RWPE1 (cell line): ENCODE results near the gene CLK4.
A peak's percentile ranks its signal among the peaks of the same experiment; 100 is the strongest.

Source experiments
- CTCF ChIA-PET: fragments of 350-600 bp; sonication (Branson Sonifier 250); formaldehyde crosslinking; extraction: SDS; loops from one replicate; lab custom pipeline; 2021; lab: Yijun Ruan, JAX
- POLR2A ChIA-PET: fragments of 400-600 bp; formaldehyde crosslinking; extraction: SDS; loops from one replicate; lab custom pipeline; 2020; ENCODE audit warnings: antibody characterized with exemption; ENCODE audit not compliant: low non-redundant PET; lab: Yijun Ruan, JAX
- DNase-seq: peaks from one replicate; pipeline ENCODE4 v3.0.0; 2012; ENCODE audit warnings: low spot score
- H3K27ac ChIP-seq: fragments of 450-650 bp; 2 replicates; pipeline ENCODE4 v1.5.1; 2017
- CTCF ChIP-seq: fragments of 450-650 bp; conservative IDR thresholded peaks from 2 replicates; pipeline ENCODE4 v1.5.1; 2017; ENCODE audit warnings: low read depth, mild to moderate bottlenecking

The CLK4 gene

GRCh38 chr5:178661836-178662540 lies 35.1 kb upstream of the CLK4 start:
- POLR2A ChIA-PET, result no interaction called here
- DNase-seq, result no peak
- H3K27ac ChIP-seq, result no peak overlapping the region
- TF ChIP-seq CTCF, result no peak
- CTCF ChIA-PET, result no interaction called here

- ChIA-PET POLR2A (no interaction called here), CTCF (no interaction called here)
- no peak for TF ChIP-seq CTCF
- no peak overlapping the region for H3K27ac ChIP-seq
- DNase-seq, result peak; percentile 92
These were observed 24.4 kb upstream of the CLK4 start for GRCh38 chr5:178651046-178651810.

DNA sequence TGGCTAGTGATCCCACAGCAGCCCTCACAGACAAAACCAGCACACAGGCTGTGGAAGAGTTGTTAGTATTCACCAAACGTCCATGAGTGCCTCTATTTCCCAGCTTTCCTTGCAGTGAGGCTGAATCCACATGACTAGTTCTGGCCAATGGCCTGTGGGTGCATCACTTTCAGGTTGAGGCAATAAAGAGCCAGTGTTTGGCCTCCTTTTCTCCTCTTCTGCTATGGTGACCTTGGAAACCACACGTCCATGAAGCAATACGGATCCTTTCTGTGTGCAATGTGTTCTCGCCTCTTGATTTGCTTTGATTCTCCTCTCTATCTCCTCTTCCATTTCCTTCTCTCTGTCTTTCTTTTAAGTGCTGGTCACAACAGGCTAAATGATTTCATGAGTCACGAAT lies 23.4 kb upstream of the CLK4 start:
- no peak overlapping the region for H3K27ac ChIP-seq
- POLR2A ChIA-PET, result no interaction called here
- no peak for DNase-seq
- CTCF ChIA-PET, result interaction anchor here (0.5 kb wide), 1 partner anchor 49 kb away, joined by 3 read pairs; no protein-coding TSS in a partner anchor
- no peak for TF ChIP-seq CTCF

DNA sequence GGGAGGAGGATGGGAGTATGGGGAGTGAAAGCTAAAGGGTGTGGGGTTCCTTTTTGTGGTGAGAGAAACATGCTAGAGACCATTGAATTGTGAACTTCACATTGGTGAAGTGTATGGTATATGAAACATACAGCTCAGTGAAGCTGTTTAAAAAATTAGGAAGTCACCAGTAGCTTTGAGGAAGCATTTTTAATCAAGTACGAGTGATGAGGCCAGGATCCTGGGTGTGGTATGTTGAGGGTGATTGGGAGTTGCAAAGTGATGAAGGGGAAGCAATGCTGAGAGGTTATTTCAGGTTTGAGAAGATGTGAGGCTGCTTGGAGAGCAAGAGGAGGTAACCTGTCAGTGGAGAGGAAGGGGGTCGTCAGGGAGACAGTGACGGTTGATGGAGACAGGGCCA lies 22.7 kb upstream of the CLK4 start:
- H3K27ac ChIP-seq, result no peak overlapping the region
- DNase-seq, result no peak
- no peak for TF ChIP-seq CTCF
- ChIA-PET CTCF (interaction anchor here (0.5 to 0.6 kb wide), 2 partner anchors 49 to 361 kb away, joined by 3 read pairs; no protein-coding TSS in a partner anchor), POLR2A (no interaction called here)

DNA sequence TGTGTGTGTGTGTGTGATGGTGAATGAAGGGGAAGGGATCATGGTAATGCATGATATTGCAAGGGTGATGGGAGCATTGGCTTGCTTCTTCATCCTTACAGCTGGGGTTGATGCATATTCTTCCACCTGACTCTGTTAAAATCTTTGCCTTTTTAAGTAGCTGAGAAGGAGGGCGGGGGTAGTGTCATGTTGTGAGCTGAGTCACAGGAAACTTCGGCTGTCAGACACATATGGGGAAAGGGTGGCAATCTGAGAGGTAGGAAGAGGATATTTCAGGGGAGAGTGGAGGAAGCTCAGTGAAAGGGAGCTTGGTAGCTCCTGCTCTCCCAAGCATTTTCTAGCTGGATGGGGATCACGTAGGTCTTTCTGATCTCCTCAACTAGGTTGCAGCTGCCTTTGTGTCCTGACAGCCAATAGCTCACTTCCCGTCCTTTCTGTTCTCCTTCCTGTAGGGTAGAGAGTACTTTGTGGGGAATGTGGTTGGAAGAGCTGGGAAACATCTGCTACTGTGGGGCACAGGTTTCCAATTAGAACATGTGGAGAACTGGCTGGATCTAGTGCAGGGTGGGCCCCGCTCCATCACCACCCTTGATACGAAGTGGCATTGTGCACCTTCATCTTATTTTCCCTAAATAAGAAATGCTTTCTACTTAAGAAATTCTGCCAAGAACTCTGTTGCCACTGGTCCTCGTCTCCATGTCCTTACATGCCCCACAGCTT lies 18.1 kb upstream of the CLK4 start:
- DNase-seq, result peak; percentile 76
- CTCF ChIA-PET, result interaction anchor here (0.6 kb wide), 1 partner anchor 413 kb away, joined by 4 read pairs; the partner anchor contains the start of gene PHYKPL
- H3K27ac ChIP-seq, result peak overlapping the region; percentile 18; the same call in 1 of the 2 replicates
- POLR2A ChIA-PET, result no interaction called here
- no peak for TF ChIP-seq CTCF

GRCh38 chr5:178642351-178642909 lies 15.6 kb upstream of the CLK4 start:
- ChIA-PET POLR2A (interaction anchor here (0.7 kb wide), 1 partner anchor 18 kb away, joined by 3 read pairs; no protein-coding TSS in a partner anchor), CTCF (interaction anchor here (0.6 to 0.7 kb wide), 2 partner anchors 13 to 52 kb away, joined by 3 read pairs; partner anchors contain the start of gene COL23A1)
- H3K27ac ChIP-seq, result peak overlapping the region; percentile 73
- TF ChIP-seq CTCF, result no peak
- peak; percentile 96 for DNase-seq
